AG08396 (cell line): ENCODE measurements around the gene SIVA1.

Experiments used
- DNase-seq: peaks from one replicate; pipeline ENCODE4 v3.0.0; 2012; ENCODE audit warnings: low spot score, mixed read lengths

SIVA1 gene

DNA sequence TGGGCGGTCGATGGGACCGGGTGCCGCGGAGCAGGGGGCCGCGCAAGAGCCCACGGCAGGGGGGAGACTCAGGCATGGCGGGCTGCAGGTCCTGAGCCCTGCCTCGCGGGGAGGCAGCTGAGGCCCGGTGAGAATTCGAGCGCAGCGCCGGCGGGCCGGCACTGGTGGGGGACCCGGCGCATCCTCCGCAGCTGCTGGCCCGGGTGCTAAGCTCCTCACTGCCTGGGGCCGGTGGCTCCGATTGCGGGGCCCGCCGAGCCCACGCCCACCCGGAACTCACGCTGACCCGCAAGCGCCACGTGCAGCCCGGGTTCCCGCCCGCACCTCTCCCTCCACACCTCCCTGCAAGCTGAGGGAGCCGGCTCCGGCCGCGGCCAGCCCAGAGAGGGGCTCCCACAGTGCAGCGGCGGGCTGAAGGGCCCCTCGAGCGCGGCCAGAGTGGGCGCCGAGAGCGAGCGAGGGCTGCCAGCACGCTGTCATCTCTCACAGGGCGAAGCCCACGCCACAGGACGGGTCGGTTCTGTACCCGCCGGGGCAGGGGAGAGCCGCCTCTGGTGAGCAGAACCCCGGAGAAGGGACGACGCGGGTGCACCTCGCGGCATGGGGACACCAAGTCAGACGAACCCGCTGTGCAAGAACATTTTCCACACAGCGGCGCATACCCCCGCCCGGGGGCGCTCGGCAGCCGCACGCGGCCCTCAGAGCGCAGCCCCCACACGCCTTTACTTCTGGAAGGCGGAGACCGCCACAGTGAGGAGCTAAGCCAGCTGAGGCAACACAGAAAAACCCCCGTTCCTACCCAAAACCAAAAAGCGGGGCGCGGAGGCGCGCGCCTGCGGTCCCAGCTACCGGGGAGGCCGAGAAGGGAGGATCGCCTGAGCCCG is 1.2 kb upstream of the SIVA1 start:
- DNase-seq: no peak

DNA sequence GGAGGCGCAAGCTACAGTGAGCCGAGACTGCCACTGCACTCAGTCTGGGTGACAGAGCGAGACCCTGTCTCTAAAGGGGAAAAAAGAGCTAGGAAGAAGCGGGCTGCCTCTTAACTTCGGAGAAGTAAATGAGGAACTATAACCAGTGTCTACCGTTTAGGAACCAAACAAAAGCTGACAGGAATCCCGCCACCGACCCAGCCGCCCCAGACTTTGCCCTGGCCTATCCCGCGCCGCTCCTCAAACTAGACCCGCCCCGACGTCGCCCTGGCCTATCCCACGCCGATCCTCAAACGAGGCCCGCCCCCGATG is 568 bp upstream of the SIVA1 start:
- DNase-seq: no peak

DNA sequence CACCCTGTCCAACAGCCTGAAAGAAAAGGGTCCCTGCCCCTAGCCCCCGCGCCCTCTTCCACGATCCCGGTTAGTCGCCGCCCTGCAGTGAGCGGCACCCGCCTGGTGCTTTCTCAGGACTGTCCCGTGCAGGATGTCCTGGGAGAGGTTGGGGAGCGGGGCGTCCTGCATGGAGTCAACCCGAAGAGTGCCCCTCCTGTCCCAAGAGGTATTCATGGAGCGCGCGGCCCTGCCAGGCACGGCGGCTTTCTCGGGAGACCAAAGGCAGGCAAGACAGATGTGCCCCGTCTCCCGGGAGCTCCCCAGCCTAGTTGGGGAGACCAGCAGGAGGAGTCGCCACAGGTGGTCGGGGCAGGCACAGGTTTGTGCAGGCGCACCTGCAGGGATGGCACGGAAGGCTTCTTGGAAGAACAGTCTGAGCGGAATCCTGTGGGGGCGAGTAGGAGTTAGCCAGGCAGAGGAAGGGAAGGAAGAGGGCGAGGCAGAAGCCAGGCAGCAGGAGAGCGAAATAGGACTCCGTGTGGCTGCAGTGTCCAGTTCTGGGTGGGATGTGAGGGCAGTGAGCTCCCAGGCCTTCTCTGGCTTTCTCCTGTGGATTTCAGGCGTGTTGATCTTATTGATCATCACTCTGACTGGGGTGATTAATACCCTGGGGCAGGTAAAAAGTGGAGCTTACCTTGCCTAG is 723 bp downstream of the SIVA1 start:
- no peak for DNase-seq

DNA sequence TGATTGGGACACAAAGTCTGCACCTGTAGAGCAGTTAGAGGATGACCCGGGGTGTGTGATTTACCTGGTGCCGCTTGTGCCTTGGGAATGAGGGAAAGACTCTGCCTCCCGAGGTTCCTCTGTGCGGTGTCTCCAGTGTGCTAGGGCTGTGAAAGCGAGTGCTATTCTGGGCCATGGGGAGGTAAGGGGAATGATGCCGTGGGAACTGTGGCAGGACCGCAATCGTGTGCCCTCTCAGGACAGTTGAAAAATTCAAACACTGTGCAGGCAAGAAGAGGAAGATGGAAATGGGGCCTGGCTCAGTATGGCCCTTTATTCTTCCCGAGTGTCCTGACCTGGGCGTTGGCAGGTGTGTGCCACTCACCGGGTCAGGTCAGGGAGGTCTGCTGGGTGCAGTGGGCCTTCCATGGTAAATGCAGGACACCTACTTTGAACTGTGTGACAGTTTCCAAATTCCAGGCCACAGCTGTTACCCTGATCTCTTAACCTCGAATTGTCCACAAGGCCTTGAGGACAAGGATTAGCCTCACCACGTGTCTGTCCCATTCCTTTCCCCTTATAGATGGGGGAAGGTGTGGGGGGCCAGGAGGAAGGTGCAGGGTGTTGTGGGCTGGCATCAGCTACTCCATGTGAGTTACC is 1.4 kb downstream of the SIVA1 start:
- no peak for DNase-seq

DNA sequence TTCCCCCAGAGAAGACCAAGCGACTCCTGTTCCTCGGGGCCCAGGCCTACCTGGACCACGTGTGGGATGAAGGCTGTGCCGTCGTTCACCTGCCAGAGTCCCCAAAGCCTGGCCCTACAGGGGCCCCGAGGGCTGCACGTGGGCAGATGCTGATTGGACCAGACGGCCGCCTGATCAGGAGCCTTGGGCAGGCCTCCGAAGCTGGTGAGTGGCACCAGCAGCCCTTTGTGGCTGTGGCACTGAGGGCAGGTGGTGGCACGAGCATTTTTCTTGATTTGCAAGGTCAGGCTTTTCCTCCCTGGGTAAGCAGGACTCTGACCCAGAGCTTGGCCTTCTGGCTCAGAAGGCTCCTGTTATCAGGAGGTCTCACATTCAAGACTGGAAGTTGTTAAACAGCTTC is 2.7 kb downstream of the SIVA1 start:
- no peak for DNase-seq

DNA sequence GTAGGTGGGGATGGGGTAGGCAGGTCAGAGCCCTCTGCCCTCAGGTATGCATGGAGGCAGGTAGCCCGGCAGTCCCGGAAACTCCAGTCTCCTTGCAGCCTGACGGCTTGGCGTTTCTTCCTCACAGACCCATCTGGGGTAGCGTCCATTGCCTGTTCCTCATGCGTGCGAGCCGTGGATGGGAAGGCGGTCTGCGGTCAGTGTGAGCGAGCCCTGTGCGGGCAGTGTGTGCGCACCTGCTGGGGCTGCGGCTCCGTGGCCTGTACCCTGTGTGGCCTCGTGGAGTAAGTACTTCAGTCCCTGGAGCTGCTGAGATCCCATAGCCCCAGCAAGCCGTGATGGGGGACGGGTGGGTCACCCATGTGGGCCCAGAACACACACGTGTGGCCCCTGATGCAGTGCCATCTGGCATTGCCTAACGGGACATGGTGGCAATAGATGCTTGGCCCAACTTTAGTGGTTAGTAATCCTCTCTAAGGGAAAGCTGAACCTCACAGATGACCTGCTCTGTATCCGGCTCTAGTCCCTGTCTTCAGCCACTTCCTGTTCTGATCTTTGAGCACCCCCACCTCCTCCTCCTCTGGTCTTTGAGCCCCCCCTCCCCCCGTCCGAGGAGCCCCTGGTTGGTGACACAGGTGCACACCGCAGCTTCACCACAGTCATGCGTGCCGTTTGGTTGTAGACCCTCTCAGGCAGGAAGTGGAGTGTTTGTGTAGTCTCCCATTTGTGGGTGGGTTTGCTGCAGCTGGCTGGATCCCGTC is 3.7 kb downstream of the SIVA1 start:
- no peak for DNase-seq

DNA sequence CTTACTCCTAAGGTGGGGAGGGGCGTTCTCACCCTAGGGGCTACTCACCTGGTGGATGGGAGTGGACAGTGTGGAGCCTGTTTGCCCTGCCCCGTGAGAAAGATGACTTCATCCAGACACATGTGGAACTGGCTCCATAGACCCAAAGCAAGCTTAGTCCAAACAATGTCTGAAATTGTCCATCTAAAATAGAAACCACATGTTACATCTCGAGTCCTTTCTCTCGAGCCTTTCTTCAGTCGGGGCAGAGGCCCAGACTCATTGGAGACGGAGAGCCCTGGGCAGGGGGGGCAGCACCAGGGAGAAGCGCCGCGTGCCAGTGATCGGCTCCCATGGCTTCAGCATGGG is 4.3 kb downstream of the SIVA1 start:
- DNase-seq: no peak

DNA sequence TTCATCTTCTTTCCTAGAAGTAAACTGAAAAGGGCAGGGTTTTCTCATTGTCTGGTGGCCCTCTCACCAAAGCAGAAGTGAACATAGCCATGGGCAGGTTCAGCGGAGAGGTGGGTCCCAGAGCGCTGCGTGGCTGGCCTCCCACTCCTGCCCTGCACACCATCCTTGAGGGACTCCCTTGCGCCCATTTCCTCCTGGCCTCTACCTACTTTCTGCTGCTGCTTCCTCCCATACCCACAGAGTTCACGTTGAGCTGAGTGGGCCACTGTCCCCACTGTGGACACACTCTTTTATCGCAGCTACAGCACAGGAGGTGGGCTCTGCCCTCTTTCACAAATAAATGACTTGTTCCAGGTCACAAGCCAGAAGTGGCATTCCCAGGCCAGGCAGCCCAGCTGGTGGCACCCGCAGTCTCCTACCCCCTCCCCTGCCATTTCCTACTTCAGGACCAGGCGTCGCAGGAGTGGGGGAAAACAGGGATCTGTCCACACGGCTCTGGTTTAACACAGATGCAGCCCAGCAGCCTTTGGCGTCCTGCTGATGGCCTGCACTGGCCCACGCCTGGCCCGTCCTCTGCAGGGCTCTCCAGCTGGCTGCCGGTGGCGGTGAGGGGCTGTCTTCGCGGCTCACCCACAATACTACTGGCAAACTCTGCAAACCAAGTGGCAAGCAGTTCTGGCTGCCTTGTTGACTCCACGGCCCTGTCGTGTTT is 4.9 kb downstream of the SIVA1 start:
- no peak for DNase-seq

DNA sequence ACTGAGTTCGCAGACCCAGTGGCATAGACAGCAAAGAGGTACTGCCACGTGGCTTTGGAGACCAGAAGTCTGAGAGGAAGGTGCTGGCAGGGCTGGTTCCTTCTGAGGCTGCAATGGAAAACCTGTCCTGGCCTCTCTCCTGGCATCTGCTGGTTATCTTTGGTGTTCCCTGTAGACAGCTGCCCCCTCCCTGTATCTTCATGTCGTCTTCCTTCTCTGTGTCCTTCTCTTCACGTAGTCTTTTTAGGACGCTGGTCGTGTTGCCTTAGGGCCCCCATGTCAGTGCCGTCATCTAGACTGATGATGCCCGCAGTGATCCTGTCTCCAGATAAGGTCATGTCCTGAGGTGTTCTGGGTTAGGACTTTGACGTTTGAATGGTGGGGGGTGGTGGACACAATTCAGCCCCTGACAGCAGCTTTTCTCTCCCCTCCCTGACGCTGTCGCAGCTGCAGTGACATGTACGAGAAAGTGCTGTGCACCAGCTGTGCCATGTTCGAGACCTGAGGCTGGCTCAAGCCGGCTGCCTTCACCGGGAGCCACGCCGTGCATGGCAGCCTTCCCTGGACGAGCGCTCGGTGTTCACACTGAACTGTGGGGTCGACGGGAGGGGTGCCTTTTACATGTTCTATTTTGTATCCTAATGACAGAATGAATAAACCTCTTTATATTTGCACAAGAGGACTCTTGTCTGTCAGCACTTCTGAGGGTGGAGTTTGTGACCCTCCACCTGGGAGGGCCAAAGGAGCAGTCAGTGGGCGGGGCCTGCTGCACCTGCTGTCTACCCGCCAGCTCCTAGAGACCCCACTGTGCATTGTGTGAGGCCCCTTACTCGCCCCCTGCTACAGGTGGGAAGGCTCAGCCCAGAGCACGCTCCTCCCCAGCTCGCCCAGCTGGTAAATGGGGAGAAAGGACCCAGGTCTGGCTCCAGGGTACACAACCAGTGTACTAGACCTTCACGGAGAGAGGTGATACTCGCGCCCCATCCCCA is 6.3 kb downstream of the SIVA1 start:
- DNase-seq: no peak

DNA sequence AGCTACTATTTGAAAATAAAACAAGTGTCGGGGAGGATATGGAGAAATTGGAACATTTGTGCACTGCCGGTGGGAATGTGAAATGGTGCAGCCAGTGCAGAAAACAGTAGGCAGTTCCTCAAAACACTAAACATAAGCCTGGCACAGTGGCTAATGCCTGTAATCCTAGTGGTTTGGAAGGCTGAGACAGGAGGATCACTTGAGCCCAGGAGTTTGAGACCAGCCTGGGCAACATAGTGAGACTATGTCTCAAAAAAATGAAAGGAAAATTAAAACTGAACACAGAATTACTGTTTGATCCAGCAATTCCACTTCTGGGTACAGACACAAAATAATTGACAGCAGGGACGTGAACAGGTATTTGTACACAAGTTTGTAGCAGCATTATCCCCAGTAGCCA is 12.6 kb downstream of the SIVA1 start:
- DNase-seq: no peak

DNA sequence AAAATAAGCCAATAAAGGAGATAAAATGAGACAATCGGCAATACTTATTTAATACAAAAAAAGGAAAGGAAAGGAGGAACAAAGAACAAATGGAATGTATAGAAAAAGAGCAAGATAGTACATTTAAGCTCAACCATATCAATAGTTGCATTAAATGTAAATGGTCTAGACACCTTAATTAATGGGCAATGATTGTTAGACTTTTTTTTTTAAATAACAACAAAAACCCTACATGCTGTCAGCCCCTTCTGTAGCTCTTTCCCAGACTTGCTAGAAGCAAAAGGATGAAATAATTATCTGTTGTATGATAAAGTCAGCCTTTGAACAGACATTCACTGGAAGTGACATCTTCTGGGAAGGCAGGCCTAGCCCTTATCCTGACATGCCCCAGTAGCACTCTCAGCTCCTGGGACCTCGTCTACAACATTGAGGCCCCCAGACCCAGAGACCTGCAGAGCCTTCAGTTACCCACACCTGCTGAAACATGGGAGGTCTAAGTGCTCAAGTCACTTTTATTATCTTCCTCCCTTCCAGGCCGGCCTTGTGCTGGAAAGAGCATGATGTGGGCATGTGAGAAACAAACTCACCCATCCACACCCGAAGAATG is 13.4 kb downstream of the SIVA1 start:
- DNase-seq: no peak

DNA sequence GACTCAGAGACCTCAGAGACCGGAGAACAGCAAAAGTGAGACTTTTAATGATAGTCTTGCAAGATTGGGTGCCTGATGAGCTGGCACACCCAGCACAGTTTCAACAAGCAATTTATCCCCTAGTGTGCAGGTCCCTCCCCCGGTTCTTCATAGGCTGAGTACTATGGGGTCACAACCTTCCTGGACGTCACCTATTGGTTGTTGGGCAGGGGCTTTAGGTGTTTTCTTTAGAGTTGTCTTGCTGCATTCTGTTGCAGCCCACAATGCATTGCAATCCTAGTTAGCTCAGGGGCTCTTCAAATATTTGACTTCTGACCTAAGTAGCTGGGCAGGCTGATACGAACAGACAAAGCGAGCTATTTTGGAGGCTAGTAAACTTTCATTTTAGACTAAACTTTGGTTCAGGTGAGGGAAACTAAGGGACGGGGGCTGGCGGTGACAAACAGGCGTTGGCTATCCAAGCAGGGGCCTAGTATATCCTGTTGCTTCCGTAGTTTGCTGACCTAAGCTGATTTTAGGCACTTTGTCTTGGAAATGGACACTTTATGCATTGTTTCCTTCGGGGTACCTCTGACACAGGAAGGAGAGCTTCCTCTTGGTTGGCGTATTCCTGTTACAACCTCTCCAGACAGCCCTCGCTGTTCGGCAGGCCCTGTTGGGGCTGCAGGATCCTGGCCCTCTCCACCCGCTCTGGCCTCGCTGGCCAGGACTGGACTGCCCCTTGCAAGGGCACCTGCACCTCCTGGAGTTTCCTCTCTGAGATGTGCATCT is 14.1 kb downstream of the SIVA1 start:
- DNase-seq: no peak

DNA sequence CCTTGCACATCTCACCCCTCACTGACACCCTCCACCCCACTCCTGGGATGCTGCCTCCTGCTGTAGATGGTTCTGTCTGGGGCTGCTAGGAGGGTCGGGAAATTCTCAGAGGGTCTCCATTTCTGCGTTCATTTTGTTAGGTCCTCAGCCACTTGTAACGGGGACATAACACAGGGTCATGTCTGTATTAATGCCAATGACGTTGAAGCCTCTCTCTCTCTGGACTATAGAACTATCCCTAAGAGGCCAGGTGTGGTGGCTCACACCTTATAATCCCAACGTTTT is 14.6 kb downstream of the SIVA1 start:
- no peak for DNase-seq

DNA sequence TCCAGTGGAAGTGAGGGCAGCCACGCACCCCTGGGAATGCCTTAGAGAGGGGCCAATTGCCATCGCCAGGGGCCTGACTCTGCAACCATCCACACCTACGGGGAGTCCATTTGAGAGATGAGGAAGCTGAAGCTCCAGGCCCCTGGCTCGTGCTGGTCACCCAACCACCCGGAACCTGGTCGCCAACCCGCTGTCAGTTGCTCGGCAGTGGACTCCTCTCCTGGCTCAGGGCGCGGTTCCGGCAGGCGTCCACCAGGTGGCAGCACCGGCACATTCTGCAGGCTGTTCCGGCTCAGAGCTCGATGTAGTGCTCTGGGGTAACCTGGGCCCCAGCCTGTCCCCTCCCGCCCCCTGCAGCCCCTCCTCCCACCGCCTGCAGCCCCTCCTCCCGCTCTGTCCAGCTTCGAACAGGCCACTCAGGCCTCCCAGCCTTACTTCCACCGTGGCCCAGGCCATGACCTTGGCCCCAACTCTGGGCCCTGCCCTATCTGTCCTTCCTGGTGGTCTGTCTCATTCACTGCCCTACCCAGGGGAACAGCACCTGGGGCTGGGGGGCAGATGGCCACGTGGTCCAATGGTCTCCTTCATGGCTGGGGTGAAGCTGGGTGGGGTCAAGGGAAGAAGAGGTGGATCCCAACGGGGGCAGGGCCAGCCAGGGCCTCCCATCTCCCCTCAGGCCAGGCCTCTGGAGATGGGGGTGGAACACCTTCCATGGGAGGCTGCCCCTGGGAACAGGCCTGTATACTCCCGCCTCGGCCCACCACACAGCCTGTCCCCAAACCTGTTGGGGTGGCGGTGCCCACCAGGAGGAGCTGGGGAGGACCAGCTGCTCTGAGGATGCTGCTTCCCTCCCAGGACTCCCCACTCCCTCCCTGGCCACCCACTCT is 15.7 kb downstream of the SIVA1 start:
- peak; percentile 90 for DNase-seq

DNA sequence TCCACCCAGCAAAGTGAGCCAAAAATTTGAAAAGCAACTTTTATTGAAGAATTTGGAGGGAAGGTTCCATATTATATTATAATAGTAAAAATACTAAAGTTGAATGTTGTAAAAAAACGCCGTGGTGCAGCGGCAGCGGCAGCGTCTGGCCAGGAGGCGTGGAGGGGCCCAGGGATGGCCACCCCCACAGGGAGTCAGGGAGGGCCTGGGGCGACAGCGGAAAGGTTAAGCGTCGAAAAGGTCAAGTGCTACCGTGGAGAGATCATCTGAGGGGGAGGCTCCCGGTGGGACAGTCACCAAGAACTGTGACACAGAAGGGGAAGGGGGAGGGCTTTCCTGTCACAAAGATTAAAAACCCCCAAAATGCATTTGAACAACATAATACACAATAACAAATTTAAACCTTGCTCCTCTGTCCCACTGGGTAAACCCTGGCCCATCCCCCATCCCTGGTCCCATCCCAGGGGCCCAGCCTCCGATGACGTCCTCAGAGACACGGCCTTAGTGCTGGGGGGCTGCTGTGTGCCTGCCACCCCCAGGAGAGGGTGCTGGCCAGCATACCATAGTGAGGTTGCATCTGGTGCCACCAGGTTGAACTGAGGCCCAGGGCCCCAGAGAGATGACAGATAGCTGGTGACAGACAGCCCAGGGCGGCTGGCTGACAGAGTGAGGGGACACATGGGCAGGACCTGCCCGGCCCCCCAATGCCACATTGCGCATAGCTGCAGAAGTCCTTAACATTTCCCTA is 16.6 kb downstream of the SIVA1 start:
- DNase-seq: no peak

DNA sequence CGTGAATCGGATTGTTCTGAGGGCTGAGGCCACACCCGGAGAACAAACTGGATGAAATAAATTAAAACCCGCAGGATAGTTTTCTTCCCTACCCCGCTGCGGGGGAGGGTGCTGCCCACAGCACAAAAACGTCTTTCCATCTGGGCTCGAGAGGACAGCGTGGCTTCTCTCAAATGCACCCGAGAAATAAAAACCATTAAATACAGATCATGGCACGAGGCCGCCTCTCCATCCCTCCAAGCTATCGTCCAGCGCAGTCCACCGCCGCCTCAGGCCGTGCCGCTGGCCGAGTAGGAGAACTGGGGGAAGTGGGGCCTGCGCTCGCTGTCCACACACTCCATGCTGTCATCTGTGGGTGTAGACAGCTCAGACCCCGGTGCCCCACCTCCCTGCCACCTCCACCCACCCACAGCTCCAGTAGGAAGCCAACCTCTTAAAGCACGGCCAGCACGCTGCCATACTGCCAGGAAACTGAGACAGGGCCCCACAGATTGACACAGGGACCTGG is 17.2 kb downstream of the SIVA1 start:
- no peak for DNase-seq

DNA sequence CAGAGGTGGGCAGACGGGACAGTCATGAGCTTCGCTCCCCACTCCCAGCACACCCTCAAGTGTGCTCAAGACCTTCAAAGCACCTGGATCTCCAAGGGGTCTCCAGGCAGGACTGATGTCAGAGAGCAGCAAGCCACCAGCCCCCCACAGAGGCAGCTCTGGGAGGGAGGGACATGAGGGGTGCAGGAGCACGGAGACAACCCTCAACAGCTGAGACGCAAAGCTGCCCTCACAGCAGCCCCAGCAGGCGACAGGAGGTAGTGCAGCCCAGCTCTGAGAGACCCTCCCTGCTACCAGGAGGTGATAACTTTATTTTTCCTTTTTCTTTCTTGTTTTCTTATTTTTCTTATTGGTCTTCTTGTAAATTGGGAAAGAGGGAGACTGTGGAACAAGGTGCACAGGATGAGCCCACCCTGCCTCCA is 17.9 kb downstream of the SIVA1 start:
- DNase-seq: no peak

DNA sequence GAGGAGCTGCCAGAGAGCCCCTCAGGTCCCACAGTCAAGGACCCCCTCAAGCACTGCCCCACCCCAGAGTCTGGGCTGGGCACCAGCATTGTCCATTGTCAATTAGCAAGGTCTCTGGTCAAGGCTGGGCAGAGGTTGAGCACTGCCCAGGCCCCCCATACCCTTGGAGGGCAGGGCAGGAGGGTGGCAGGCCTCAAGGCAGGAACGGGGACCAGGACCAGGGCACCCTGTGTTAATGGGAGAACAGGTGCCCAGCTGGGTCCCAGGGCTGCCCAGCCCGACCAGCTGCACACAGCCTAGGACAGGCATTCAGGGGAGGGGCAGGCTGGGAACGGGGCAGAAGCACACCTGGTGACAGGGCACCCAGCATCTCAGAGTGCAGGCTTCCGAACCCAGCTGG is 18.4 kb downstream of the SIVA1 start:
- no peak for DNase-seq
